BLaER1 (cell line): ENCODE measurements around the gene TAF8.

ENCODE experiments used
- H3K27ac ChIP-seq: shearing (Covaris generic); formaldehyde crosslinking; 2 replicates; pipeline ENCODE4 v1.8.1; 2022
- H3K27me3 ChIP-seq: shearing (Covaris generic); formaldehyde crosslinking; 2 replicates; pipeline ENCODE4 v1.8.1; 2022
- H3K36me3 ChIP-seq: shearing (Covaris generic); formaldehyde crosslinking; 2 replicates; pipeline ENCODE4 v1.8.1; 2022
- H3K4me1 ChIP-seq: shearing (Covaris generic); formaldehyde crosslinking; 2 replicates; pipeline ENCODE4 v1.8.1; 2022
- H3K4me2 ChIP-seq: shearing (Covaris generic); formaldehyde crosslinking; 2 replicates; pipeline ENCODE4 v1.8.1; 2022
- H3K4me3 ChIP-seq: shearing (Covaris generic); formaldehyde crosslinking; 2 replicates; pipeline ENCODE4 v1.8.1; 2022
- H3K9ac ChIP-seq: shearing (Covaris generic); formaldehyde crosslinking; 2 replicates; pipeline ENCODE4 v1.8.1; 2022
- H3K9me3 ChIP-seq: shearing (Covaris generic); formaldehyde crosslinking; 2 replicates; pipeline ENCODE4 v1.8.1; 2022
- H4K20me1 ChIP-seq: shearing (Covaris generic); formaldehyde crosslinking; 2 replicates; pipeline ENCODE4 v1.8.1; 2022
- Cebpa-rat ChIP-seq: shearing (Covaris generic); IDR thresholded peaks from 2 replicates; pipeline ENCODE4 v1.8.1; 2022

The TAF8 gene

DNA sequence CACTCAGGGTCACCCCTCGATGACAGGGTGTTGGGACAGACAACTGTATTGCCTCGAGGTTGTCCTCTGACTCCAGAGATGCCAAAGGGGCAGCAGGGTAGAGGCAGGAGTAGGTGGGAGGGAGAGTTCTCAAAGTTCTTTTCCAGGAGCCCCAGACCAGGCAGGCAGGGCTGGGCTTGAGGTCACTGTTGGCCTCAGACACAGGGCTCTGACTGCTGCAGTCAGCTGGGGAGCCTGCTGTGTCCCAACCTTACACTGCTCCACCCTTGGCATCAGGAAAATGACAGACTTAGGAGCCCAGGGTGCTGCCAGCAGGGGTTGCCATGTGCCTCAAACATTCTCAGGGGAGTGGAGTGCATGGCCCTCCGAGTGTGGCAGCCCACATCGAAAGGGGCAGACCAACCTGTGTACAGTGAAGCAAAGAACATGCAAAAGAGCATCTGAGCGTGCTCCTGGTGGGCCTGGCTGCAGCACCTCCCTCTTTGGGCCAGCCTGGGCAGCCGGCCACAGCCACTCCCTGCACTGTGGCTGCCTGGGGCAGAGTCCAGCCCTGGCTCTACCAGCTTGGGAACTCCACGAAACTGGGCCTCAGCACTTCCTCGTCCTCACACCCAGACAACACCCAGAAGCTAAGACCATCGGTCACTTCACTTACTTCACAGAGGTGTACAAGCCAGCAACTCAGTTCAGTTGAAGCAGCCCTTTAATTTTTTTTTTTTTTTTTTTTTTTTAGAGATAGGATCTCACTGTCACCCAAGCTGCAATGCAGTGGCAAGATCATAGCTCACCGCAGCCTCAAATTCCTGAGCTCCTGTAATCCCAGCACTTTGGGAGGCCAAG lies 68.1 kb downstream of the TAF8 start:
- H3K4me2 ChIP-seq: no peak overlapping the region
- no peak for TF ChIP-seq Cebpa-rat
- H4K20me1 ChIP-seq: no peaks in the 10 kb centered on the region
- H3K9ac ChIP-seq: no peak overlapping the region
- no peak overlapping the region for H3K27ac ChIP-seq
- no peaks in the 10 kb centered on the region for H3K27me3 ChIP-seq
- H3K4me3 ChIP-seq: no peak overlapping the region
- no peaks in the 10 kb centered on the region for H3K4me1 ChIP-seq
- no peaks in the 10 kb centered on the region for H3K9me3 ChIP-seq
- H3K36me3 ChIP-seq: no peaks in the 10 kb centered on the region

GRCh38 chr6:42120895-42121865 lies 70.9 kb downstream of the TAF8 start:
- TF ChIP-seq Cebpa-rat: no peak
- H3K4me2 ChIP-seq: no peak overlapping the region
- H4K20me1 ChIP-seq: no peaks in the 10 kb centered on the region
- no peak overlapping the region for H3K27ac ChIP-seq
- H3K36me3 ChIP-seq: no peaks in the 10 kb centered on the region
- no peak overlapping the region for H3K4me3 ChIP-seq
- H3K9me3 ChIP-seq: no peaks in the 10 kb centered on the region
- H3K4me1 ChIP-seq: peaks cover 4% of the 10 kb centered on the region; the same call in 1 of the 2 replicates
- no peak overlapping the region for H3K9ac ChIP-seq
- H3K27me3 ChIP-seq: no peaks in the 10 kb centered on the region

- no peaks in the 10 kb centered on the region for H3K9me3 ChIP-seq
- H3K4me3 ChIP-seq: no peak overlapping the region
- no peak overlapping the region for H3K9ac ChIP-seq
- peaks cover 4% of the 10 kb centered on the region; the same call in 1 of the 2 replicates for H3K4me1 ChIP-seq
- no peaks in the 10 kb centered on the region for H3K36me3 ChIP-seq
- no peak overlapping the region for H3K4me2 ChIP-seq
- no peaks in the 10 kb centered on the region for H3K27me3 ChIP-seq
- no peaks in the 10 kb centered on the region for H4K20me1 ChIP-seq
- no peak for TF ChIP-seq Cebpa-rat
- no peak overlapping the region for H3K27ac ChIP-seq
These were observed 73.2 kb downstream of the TAF8 start for GRCh38 chr6:42123379-42124103.

DNA sequence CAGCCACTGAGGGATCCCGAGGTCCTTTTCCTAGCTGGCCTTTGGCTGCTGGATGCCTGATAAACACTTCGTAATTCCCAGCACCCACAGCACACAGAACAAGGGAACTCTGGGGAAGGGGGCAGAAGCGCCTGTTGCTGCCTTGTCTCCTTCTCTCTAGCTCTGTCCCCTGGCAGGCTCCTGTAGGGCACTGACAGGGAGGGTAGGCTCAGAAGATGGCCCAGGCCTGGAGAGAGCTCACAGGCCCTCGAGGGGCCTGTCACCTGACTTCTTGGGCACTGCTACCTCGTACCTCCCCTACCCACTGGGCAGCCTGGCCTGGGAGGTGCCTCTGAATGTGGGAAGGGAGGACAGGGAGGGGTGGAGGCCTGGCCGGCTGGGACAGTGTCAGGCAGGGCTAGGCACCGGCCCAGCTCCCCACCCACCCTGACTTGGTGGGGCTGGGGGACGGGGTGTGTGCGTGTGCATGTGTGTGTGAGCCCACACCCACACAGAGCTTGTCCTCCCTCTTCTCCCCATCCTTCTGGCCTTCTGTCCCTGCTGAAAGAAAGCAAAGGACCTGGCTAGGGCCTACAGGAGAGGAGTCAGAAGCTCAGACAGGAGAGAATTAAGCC lies 74.0 kb downstream of the TAF8 start:
- H3K36me3 ChIP-seq: no peaks in the 10 kb centered on the region

GRCh38 chr6:42125231-42125630 lies 74.9 kb downstream of the TAF8 start:
- no peak overlapping the region for H3K27ac ChIP-seq
- no peaks in the 10 kb centered on the region for H3K36me3 ChIP-seq
- H3K9ac ChIP-seq: no peak overlapping the region
- H3K4me3 ChIP-seq: no peak overlapping the region
- H3K4me1 ChIP-seq: peaks cover 4% of the 10 kb centered on the region; the same call in 1 of the 2 replicates
- no peak overlapping the region for H3K4me2 ChIP-seq
- H3K27me3 ChIP-seq: no peaks in the 10 kb centered on the region
- H4K20me1 ChIP-seq: no peaks in the 10 kb centered on the region
- H3K9me3 ChIP-seq: no peaks in the 10 kb centered on the region
- TF ChIP-seq Cebpa-rat: no peak

More for the DNA sequence above, 74.0 kb downstream of the TAF8 start:
- Histone ChIP-seq H3K4me1 (peaks cover 4% of the 10 kb centered on the region; the same call in 1 of the 2 replicates), H3K4me2 (no peak overlapping the region), H3K4me3 (no peak overlapping the region), H3K27ac (no peak overlapping the region), H3K27me3 (no peaks in the 10 kb centered on the region), H3K9me3 (no peaks in the 10 kb centered on the region), H3K9ac (no peak overlapping the region), H4K20me1 (no peaks in the 10 kb centered on the region)
- TF ChIP-seq Cebpa-rat: no peak

GRCh38 chr6:42125663-42126062 lies 75.3 kb downstream of the TAF8 start:
- no peak for TF ChIP-seq Cebpa-rat
- no peak overlapping the region for H3K27ac ChIP-seq
- H3K4me3 ChIP-seq: no peak overlapping the region
- H3K36me3 ChIP-seq: no peaks in the 10 kb centered on the region
- peaks cover 4% of the 10 kb centered on the region; the same call in 1 of the 2 replicates for H3K4me1 ChIP-seq
- H3K9ac ChIP-seq: no peak overlapping the region
- no peaks in the 10 kb centered on the region for H4K20me1 ChIP-seq
- no peaks in the 10 kb centered on the region for H3K9me3 ChIP-seq
- no peaks in the 10 kb centered on the region for H3K27me3 ChIP-seq
- no peak overlapping the region for H3K4me2 ChIP-seq

- H3K9ac ChIP-seq: no peak overlapping the region
- H3K36me3 ChIP-seq: no peaks in the 10 kb centered on the region
- H3K4me3 ChIP-seq: no peak overlapping the region
- H3K27me3 ChIP-seq: no peaks in the 10 kb centered on the region
- no peaks in the 10 kb centered on the region for H3K9me3 ChIP-seq
- no peak for TF ChIP-seq Cebpa-rat
- H4K20me1 ChIP-seq: no peaks in the 10 kb centered on the region
- no peak overlapping the region for H3K4me2 ChIP-seq
- peaks cover 4% of the 10 kb centered on the region; the same call in 1 of the 2 replicates for H3K4me1 ChIP-seq
- no peak overlapping the region for H3K27ac ChIP-seq
These were observed 78.4 kb downstream of the TAF8 start for GRCh38 chr6:42128460-42129359.

DNA sequence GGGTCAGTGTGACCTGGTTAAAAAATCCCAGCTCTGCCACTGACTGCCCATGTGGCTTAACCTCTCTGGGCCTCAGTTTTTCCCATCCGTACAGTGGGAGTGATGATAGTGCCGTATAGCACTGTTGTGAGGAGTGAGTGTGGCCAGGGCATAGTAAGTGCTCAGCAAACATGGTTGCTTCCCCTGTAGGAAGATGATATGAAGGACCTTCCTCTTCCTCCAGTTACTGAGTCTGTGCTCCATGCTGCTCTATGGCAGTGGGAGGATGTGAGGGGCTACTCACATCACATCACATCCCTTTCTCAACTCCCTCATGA lies 79.0 kb downstream of the TAF8 start:
- no peak for TF ChIP-seq Cebpa-rat
- no peak overlapping the region for H3K27ac ChIP-seq
- no peak overlapping the region for H3K9ac ChIP-seq
- H4K20me1 ChIP-seq: no peaks in the 10 kb centered on the region
- no peak overlapping the region for H3K4me2 ChIP-seq
- no peaks in the 10 kb centered on the region for H3K36me3 ChIP-seq
- no peaks in the 10 kb centered on the region for H3K9me3 ChIP-seq
- peaks cover 4% of the 10 kb centered on the region; the same call in 1 of the 2 replicates for H3K4me1 ChIP-seq
- no peaks in the 10 kb centered on the region for H3K27me3 ChIP-seq
- no peak overlapping the region for H3K4me3 ChIP-seq
